ENCODE data around the gene UNKL.
"Not testable (repeated sequence)": the region's sequence is repeated elsewhere in the genome, so short reads cannot be mapped to it uniquely, and the experiment has no call there.

UNKL gene

GRCh38 chr16:1441391-1441829 is 26.9 kb upstream of the UNKL start:
- H3K4me3 ChIP-seq (replicated peaks; ENCODE audit: low read depth, low read length) = no peak overlapping the region
- TF ChIP-seq, protein P1, sequence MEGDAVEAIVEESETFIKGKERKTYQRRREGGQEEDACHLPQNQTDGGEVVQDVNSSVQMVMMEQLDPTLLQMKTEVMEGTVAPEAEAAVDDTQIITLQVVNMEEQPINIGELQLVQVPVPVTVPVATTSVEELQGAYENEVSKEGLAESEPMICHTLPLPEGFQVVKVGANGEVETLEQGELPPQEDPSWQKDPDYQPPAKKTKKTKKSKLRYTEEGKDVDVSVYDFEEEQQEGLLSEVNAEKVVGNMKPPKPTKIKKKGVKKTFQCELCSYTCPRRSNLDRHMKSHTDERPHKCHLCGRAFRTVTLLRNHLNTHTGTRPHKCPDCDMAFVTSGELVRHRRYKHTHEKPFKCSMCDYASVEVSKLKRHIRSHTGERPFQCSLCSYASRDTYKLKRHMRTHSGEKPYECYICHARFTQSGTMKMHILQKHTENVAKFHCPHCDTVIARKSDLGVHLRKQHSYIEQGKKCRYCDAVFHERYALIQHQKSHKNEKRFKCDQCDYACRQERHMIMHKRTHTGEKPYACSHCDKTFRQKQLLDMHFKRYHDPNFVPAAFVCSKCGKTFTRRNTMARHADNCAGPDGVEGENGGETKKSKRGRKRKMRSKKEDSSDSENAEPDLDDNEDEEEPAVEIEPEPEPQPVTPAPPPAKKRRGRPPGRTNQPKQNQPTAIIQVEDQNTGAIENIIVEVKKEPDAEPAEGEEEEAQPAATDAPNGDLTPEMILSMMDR (IDR thresholded peaks at IDR 0.05; ENCODE audit: low read length, missing control alignments) = no peak
- DNase-seq (ENCODE audit: low read depth) = no peak

GRCh38 chr16:1439699-1440074 is 25.2 kb upstream of the UNKL start:
- not testable (repeated sequence) for H3K4me3 ChIP-seq (replicated peaks; ENCODE audit: low read depth, low read length); DNase-seq (ENCODE audit: low read depth)

DNA sequence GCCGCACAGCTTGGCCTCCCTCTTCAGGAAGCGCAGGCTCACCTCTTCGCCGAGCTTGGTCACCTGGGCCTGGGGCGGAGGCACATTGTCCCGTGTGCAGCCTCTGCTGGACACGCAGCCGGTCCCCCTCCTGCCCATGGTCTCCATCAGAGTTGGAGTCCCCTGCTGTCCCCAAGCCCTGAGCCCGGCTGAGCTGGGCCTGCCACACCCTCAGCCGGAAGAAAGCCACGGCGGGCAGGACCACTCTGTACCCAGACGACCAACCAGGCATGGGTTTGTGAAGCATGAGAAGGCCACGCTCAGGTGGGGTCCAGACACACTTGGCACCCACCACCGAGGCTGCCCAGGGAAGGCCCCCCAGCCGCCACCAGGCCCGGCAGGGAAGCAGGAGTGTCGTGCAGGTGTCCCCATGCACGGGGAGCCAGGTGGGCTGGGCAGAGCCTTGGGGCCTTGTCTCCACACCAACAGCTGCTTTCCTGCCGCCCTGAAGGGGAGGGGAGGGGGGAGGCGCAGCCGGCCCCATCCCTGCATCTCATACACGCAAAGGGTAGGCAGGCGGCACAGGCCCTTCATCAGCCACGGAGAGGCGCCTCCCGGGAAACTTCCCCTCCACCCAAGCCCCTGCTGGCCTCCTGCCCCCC is 24.7 kb upstream of the UNKL start:
- H3K4me3 ChIP-seq (replicated peaks; ENCODE audit: low read depth, low read length) = no peak overlapping the region
- TF ChIP-seq, protein P1 (IDR thresholded peaks at IDR 0.05; ENCODE audit: low read length, missing control alignments) = no peak
- DNase-seq (ENCODE audit: low read depth) = no peak

- DNase-seq (ENCODE audit: low read depth) = no peak
- TF ChIP-seq, protein P1 (IDR thresholded peaks at IDR 0.05; ENCODE audit: low read length, missing control alignments) = no peak
- H3K4me3 ChIP-seq (replicated peaks; ENCODE audit: low read depth, low read length) = no peak overlapping the region
Measured at GRCh38 chr16:1438229-1439057, 23.9 kb upstream of the UNKL start.

DNA sequence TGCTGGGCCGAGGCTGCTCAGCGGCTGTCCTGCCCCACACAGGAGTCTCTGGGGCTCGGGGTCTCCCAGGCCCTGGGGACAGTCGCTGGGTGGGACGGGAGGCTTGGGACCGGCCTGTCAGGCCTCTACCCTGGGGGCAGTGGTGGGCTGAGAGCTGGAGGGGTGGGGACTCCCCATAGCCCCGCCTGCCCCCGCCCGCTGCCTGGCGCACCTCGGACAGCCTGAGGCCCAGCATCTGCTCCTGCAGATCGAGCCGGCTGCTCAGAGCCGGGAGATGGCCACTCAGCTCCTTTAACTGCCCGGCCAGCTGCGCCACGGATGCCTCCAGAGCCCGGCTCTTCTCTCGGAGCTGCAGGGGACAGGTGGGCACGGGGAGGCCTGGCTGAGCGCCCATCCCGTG is 23.1 kb upstream of the UNKL start:
- TF ChIP-seq, protein P1 (IDR thresholded peaks at IDR 0.05; ENCODE audit: low read length, missing control alignments) = no peak
- H3K4me3 ChIP-seq (replicated peaks; ENCODE audit: low read depth, low read length) = no peak overlapping the region
- no peak for DNase-seq (ENCODE audit: low read depth)

- no peak overlapping the region for H3K4me3 ChIP-seq (replicated peaks; ENCODE audit: low read depth, low read length)
- no peak for DNase-seq (ENCODE audit: low read depth)
- TF ChIP-seq, protein P1 (IDR thresholded peaks at IDR 0.05; ENCODE audit: low read length, missing control alignments) = no peak
Measured at GRCh38 chr16:1436731-1437355, 22.3 kb upstream of the UNKL start.

DNA sequence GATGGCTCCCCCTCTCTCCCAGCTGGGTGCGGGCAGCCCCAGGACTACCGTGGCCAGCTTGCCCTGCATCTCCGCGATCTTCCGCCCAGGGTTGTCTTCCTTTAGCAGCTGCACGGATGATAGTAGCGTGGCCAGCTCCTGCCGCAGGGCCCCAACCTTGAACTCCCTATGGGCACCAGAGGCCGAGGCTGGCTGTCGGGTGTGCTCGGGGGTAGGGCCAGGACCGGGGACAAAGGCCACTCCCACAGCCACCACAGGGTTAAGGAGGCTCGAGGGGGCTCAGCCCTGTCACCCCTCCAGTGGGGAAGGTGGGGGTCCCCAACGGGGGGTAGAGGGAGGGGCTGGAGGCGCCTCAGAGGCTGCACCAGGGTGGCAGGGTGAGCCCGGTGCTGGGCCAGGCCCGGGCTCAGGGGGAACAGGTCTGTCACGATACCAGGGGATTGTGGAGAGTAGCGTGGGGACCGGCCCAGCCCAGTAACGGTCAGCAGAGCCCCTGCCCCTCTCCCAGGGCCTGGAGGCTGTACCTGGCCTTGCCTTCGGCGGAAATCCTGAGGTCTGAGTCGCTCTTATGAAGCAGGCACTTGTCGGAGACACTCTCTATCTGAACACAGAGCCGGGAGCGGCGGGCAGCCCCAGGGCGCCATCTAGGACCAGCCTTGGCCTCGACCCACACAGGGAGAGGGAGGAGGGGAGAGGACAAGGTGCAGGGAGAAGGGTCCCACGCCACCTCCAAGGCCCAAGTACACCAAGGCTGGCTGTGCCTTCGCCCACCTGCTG is 21.6 kb upstream of the UNKL start:
- H3K4me3 ChIP-seq (replicated peaks; ENCODE audit: low read depth, low read length) = no peak overlapping the region
- DNase-seq (ENCODE audit: low read depth) = no peak
- TF ChIP-seq, protein P1 (IDR thresholded peaks at IDR 0.05; ENCODE audit: low read length, missing control alignments) = no peak
